CD14-positive monocyte (primary cell): ENCODE results near the gene TACC3. TPM values are rescaled to one million over a fixed set of nuclear protein-coding genes. Genes with fewer than 3 reads are reported as not detected.

ENCODE experiments used
- DNase-seq, 3 donors: peaks; one replicate each; pipeline ENCODE4 v3.0.0-alpha.2; 2011 to 2022
- H2AFZ ChIP-seq: 2 replicates; pipeline ENCODE4 v1.6.0; 2012; ENCODE audit warnings: mild to moderate bottlenecking, low read depth, low read length, inconsistent platforms; ENCODE audit not compliant: insufficient read depth, poor library complexity, severe bottlenecking
- H3K27ac ChIP-seq, 2 donors: 1 replicate in 1 of 2; 2 replicates in 1 of 2; pipeline ENCODE4 v1.5.1; 2012 to 2013; ENCODE audit warnings: low read length in 2 of 2, control low read depth in 1 of 2, inconsistent platforms in 1 of 2, low read depth in 1 of 2, mild to moderate bottlenecking in 1 of 2
- H3K27me3 ChIP-seq, 2 donors: one replicate each; pipeline versions ENCODE4 v1.6.0 to v1.6.1; 2011 to 2013; ENCODE audit warnings: low read length in 2 of 2; ENCODE audit not compliant: control insufficient read depth in 2 of 2, insufficient read depth in 2 of 2
- H3K36me3 ChIP-seq, 2 donors: replicated peaks in 1 of 2; 1 replicate in 1 of 2; 2 replicates in 1 of 2; pipeline versions ENCODE4 v1.5.1 to v1.6.1; 2012 to 2013; ENCODE audit warnings: low read length in 2 of 2, control low read depth in 1 of 2, inconsistent platforms in 1 of 2, mild to moderate bottlenecking in 1 of 2; ENCODE audit not compliant: insufficient read depth in 2 of 2, control insufficient read depth in 1 of 2
- H3K4me1 ChIP-seq, 2 donors: 1 replicate in 1 of 2; 2 replicates in 1 of 2; pipeline versions ENCODE4 v1.5.1 to v1.6.1; 2012 to 2013; ENCODE audit warnings: low read length in 2 of 2, control low read depth in 1 of 2, inconsistent platforms in 1 of 2, mild to moderate bottlenecking in 1 of 2, moderate library complexity in 1 of 2; ENCODE audit not compliant: insufficient read depth in 2 of 2, control insufficient read depth in 1 of 2
- H3K4me2 ChIP-seq: replicated peaks from 2 replicates; pipeline ENCODE3; 2012; ENCODE audit warnings: low read length, moderate library complexity, mild to moderate bottlenecking; ENCODE audit not compliant: poor library complexity, severe bottlenecking; ENCODE audit errors: extremely low read depth
- H3K4me3 ChIP-seq, 3 experiments: fragments of 200-600 bp in 1 of 3; sonication (generic) in 1 of 3; replicated peaks in 1 of 3; 1 replicate in 2 of 3; 2 replicates in 1 of 3; pipeline ENCODE4 v1.5.1; 2011 to 2013; ENCODE audit warnings: low read length in 3 of 3, mild to moderate bottlenecking in 3 of 3, control low read depth in 2 of 3, low read depth in 2 of 3, inconsistent platforms in 1 of 3, moderate library complexity in 1 of 3
- H3K79me2 ChIP-seq: 2 replicates; pipeline ENCODE4 v1.6.0; 2012; ENCODE audit warnings: mild to moderate bottlenecking, control low read depth, inconsistent platforms, low read length, moderate library complexity; ENCODE audit not compliant: insufficient read depth
- H3K9ac ChIP-seq: 2 replicates; pipeline ENCODE4 v1.6.0; 2017; ENCODE audit warnings: low read length, mild to moderate bottlenecking; ENCODE audit not compliant: insufficient read depth, poor library complexity, severe bottlenecking
- H3K9me3 ChIP-seq, 2 donors: replicated peaks in 1 of 2; 1 replicate in 1 of 2; 2 replicates in 1 of 2; pipeline versions ENCODE4 v1.5.1 to v1.6.1; 2012 to 2013; ENCODE audit warnings: low read length in 2 of 2, control low read depth in 1 of 2; ENCODE audit not compliant: control insufficient read depth in 1 of 2, insufficient read depth in 1 of 2
- H4K20me1 ChIP-seq: 2 replicates; pipeline ENCODE4 v1.6.0; 2012; ENCODE audit warnings: mild to moderate bottlenecking, low read length, control low read depth, moderate library complexity; ENCODE audit not compliant: insufficient read depth
- H3K27ac Mint-ChIP-seq, 7 donors: one replicate each; pipeline ENCODE4 v1.8.0; 2020; ENCODE audit warnings: mild to moderate bottlenecking in 7 of 7, mixed read lengths in 7 of 7, moderate library complexity in 6 of 7, inconsistent platforms in 2 of 7
- H3K27me3 Mint-ChIP-seq, 3 donors: one replicate each; pipeline ENCODE4 v1.8.0; 2021 to 2022; ENCODE audit warnings: low read depth in 3 of 3, mild to moderate bottlenecking in 3 of 3, mixed read lengths in 3 of 3, moderate library complexity in 3 of 3, inconsistent platforms in 1 of 3
- H3K36me3 Mint-ChIP-seq, 2 donors: one replicate each; pipeline ENCODE4 v1.8.0; 2020; ENCODE audit warnings: mixed read lengths in 2 of 2, inconsistent platforms in 1 of 2, mild to moderate bottlenecking in 1 of 2
- H3K4me1 Mint-ChIP-seq: one replicate; pipeline ENCODE4 v1.8.0; 2020; ENCODE audit warnings: mild to moderate bottlenecking, mixed read lengths
- H3K4me3 Mint-ChIP-seq, 2 donors: one replicate each; pipeline ENCODE4 v1.8.0; 2020; ENCODE audit warnings: mild to moderate bottlenecking in 2 of 2, mixed read lengths in 2 of 2, moderate library complexity in 1 of 2
- H3K9me3 Mint-ChIP-seq, 7 donors: one replicate each; pipeline ENCODE4 v1.8.0; 2020 to 2022; ENCODE audit warnings: mixed read lengths in 7 of 7, mild to moderate bottlenecking in 6 of 7, moderate library complexity in 6 of 7, inconsistent platforms in 2 of 7
- CTCF ChIP-seq: fragments of 200-600 bp; IDR thresholded peaks from one replicate; pipeline ENCODE4 v1.8.0; 2022; ENCODE audit warnings: antibody characterized with exemption, mild to moderate bottlenecking
- WGBS: methylation state at CpG from one replicate; pipeline ENCODE4 v1.1.5; 2013; ENCODE audit warnings: missing lambda C conversion rate; ENCODE audit not compliant: insufficient coverage; 5-methylcytosine and 5-hydroxymethylcytosine counted together
- intact Hi-C, 2 donors: fragments of 100-400 bp; cut with micrococcal nuclease; formaldehyde crosslinking; loops; one replicate each; pipeline versions ENCODE4 v1.15.0 to v1.15.1; 2023
- polyA plus RNA-seq, 3 donors: library from polyadenylated mRNA; depleted of rRNA in 1 of 3; unstranded in 2 of 3; stranded (reverse) in 1 of 3; fragments of 300-500 nt in 2 of 3; fragments of >200 nt in 1 of 3; fragmentation: Illumina TruSeq in 2 of 3; gene quantifications; 1 replicate in 2 of 3; 2 replicates in 1 of 3; pipeline ENCODE4 v1.2.3, GENCODE V29; 2012 to 2021

TACC3 gene
- polyA plus RNA-seq, 3 donors = 43.7 to 84.2 (median 56.6) TPM

- H3K36me3 ChIP-seq = peaks cover 48 to 58% of the 10 kb centered on the region in 2 donors
- H3K4me2 ChIP-seq = peak overlapping the region; percentile 89
- Mint-ChIP-seq H3K9me3 (peaks cover 0 to 2% (median 0%) of the 10 kb centered on the region in 7 donors), H3K36me3 (peaks cover 56 to 77% of the 10 kb centered on the region in 2 donors), H3K27ac (peak overlapping the region; percentile 89 to 98 (median 94)), H3K27me3 (peaks cover 0 to 1% (median 0%) of the 10 kb centered on the region in 3 donors), H3K4me3 (peak overlapping the region in 1 of 2 donors; percentile 66), H3K4me1 (peaks cover 65% of the 10 kb centered on the region)
- H3K9ac ChIP-seq = peak overlapping the region; percentile 60
- intact Hi-C loops = loop anchor here in 1 of 2 donors (5.0 to 10.0 kb wide), 3 partner anchors 126 to 286 kb away; partner anchors contain the start of gene LETM1
- H3K27ac ChIP-seq = peak overlapping the region; percentile 68 to 96
- TF ChIP-seq CTCF = no peak
- WGBS = 96% methylated on average over 27 of the region's 31 CpGs
- H3K79me2 ChIP-seq = peaks cover 97% of the 10 kb centered on the region
- peaks cover 47% of the 10 kb centered on the region for H4K20me1 ChIP-seq
- H3K4me1 ChIP-seq = peaks cover 64 to 68% of the 10 kb centered on the region in 2 donors
- DNase-seq = no peak
- H3K4me3 ChIP-seq = peak overlapping the region in 1 of 3 experiments; percentile 80
- H3K9me3 ChIP-seq = no peaks in the 10 kb centered on the region
- no peaks in the 10 kb centered on the region for H3K27me3 ChIP-seq
- H2AFZ ChIP-seq = no peak overlapping the region
Observed at GRCh38 chr4:1728061-1728980, 7.0 kb downstream of the TACC3 start.

- intact Hi-C loops = no loop called here
- H3K36me3 ChIP-seq = peaks cover 71 to 77% of the 10 kb centered on the region in 2 donors
- no peak overlapping the region for H3K4me2 ChIP-seq
- H3K27ac ChIP-seq = peak overlapping the region in 1 of 2 donors; percentile 38
- peaks cover 43% of the 10 kb centered on the region for H3K4me1 Mint-ChIP-seq
- peaks cover 0 to 3% of the 10 kb centered on the region in 2 donors for H3K9me3 ChIP-seq
- no peaks in the 10 kb centered on the region for H3K27me3 ChIP-seq
- peaks cover 71 to 86% of the 10 kb centered on the region in 2 donors for H3K36me3 Mint-ChIP-seq
- TF ChIP-seq CTCF = no peak
- no peak overlapping the region for H3K4me3 ChIP-seq
- H3K9me3 Mint-ChIP-seq = peaks cover 0 to 20% (median 6%) of the 10 kb centered on the region in 7 donors
- 94% methylated on average over 9 of the region's 16 CpGs for WGBS
- H3K79me2 ChIP-seq = peaks cover 94% of the 10 kb centered on the region
- no peak overlapping the region for H3K9ac ChIP-seq
- H3K27ac Mint-ChIP-seq = peak overlapping the region in 4 of 7 donors; percentile 21 to 50 (median 40)
- peaks cover 41 to 45% of the 10 kb centered on the region in 2 donors for H3K4me1 ChIP-seq
- H4K20me1 ChIP-seq = peaks cover 67% of the 10 kb centered on the region
- no peak overlapping the region for H3K4me3 Mint-ChIP-seq
- DNase-seq = no peak
- no peak overlapping the region for H2AFZ ChIP-seq
- peaks cover 0 to 2% (median 0%) of the 10 kb centered on the region in 3 donors for H3K27me3 Mint-ChIP-seq
Observed at GRCh38 chr4:1730532-1731135, 9.3 kb downstream of the TACC3 start.
